Endodermal cell (in vitro differentiated cells): Measurements from ENCODE around the gene KCNJ12. TPM values are rescaled to one million over a fixed set of nuclear protein-coding genes. Genes with fewer than 3 reads are reported as not detected.

Experiments used
- DNase-seq: peaks from one replicate; pipeline ENCODE4 v3.0.0-alpha.2; 2017
- H3K27ac ChIP-seq: 2 replicates; pipeline ENCODE4 v1.5.1; 2013; ENCODE audit warnings: mild to moderate bottlenecking, low read depth, low read length, moderate library complexity
- H3K27me3 ChIP-seq: 2 replicates; pipeline ENCODE4 v1.6.1; 2013; ENCODE audit warnings: mild to moderate bottlenecking, low read length, moderate library complexity; ENCODE audit not compliant: insufficient read depth, control insufficient read depth, poor library complexity, severe bottlenecking
- H3K36me3 ChIP-seq: 2 replicates; pipeline ENCODE4 v1.7.0; 2013; ENCODE audit warnings: mild to moderate bottlenecking, low read length, moderate library complexity; ENCODE audit not compliant: control insufficient read depth, insufficient read depth
- H3K4me1 ChIP-seq: one replicate; pipeline ENCODE4 v1.7.0; 2013; ENCODE audit warnings: low read length; ENCODE audit not compliant: control insufficient read depth, insufficient read depth
- H3K4me3 ChIP-seq: 2 replicates; pipeline ENCODE4 v1.5.1; 2013; ENCODE audit warnings: mild to moderate bottlenecking, low read length, moderate library complexity
- H3K9ac ChIP-seq: 2 replicates; pipeline ENCODE4 v1.6.1; 2013; ENCODE audit warnings: mild to moderate bottlenecking, low read length, moderate library complexity; ENCODE audit not compliant: poor library complexity, severe bottlenecking; ENCODE audit errors: extremely low read depth
- H3K9me3 ChIP-seq: 2 replicates; pipeline ENCODE4 v1.6.1; 2013; ENCODE audit warnings: mild to moderate bottlenecking, low read length, moderate library complexity; ENCODE audit not compliant: control insufficient read depth
- H3K27ac Mint-ChIP-seq: 2 replicates; pipeline ENCODE4 v1.8.0; 2020; ENCODE audit warnings: mixed read lengths
- H3K27me3 Mint-ChIP-seq: 2 replicates; pipeline ENCODE4 v1.8.0; 2021; ENCODE audit warnings: mild to moderate bottlenecking, mixed read lengths; ENCODE audit not compliant: insufficient read depth
- H3K36me3 Mint-ChIP-seq: 2 replicates; pipeline ENCODE4 v1.8.0; 2020; ENCODE audit warnings: low read depth, mixed read lengths
- H3K4me1 Mint-ChIP-seq: 2 replicates; pipeline ENCODE4 v1.8.0; 2020; ENCODE audit warnings: mixed read lengths
- H3K4me3 Mint-ChIP-seq: 2 replicates; pipeline ENCODE4 v1.8.0; 2020; ENCODE audit warnings: mild to moderate bottlenecking, moderate library complexity, mixed read lengths
- H3K9me3 Mint-ChIP-seq: 2 replicates; pipeline ENCODE4 v1.8.0; 2020; ENCODE audit warnings: mild to moderate bottlenecking, mixed read lengths
- CTCF ChIP-seq: fragments of 200-600 bp; sonication (generic); conservative IDR thresholded peaks from 2 replicates; pipeline ENCODE4 v1.5.0; 2021; ENCODE audit warnings: antibody characterized with exemption, mild to moderate bottlenecking
- WGBS, 2 experiments: methylation state at CpG; one replicate each; pipeline versions ENCODE4 v1.1.5 to v1.1.7; 2013; ENCODE audit warnings: missing lambda C conversion rate in 2 of 2, mixed read lengths in 1 of 2; ENCODE audit not compliant: insufficient coverage in 1 of 2, insufficient read length in 1 of 2; 5-methylcytosine and 5-hydroxymethylcytosine counted together
- total RNA-seq, 2 donors: library from RNA; stranded (reverse); fragmentation: NEBNext Ultra II Directional in 1 of 2; extraction: Animal tissue kit (Norgen Biotek cat#: 25700) in 1 of 2; gene quantifications; 2 replicates in 1 of 2; 3 replicates in 1 of 2; pipeline ENCODE4 v1.2.1, GENCODE V29; 2021

KCNJ12 gene
- total RNA-seq, 2 donors from 2014 or later: 2.3 to 2.6 TPM

- H3K36me3 ChIP-seq: no peaks in the 10 kb centered on the region
- H3K4me1 ChIP-seq: no peaks in the 10 kb centered on the region
- no peaks in the 10 kb centered on the region for H3K9me3 ChIP-seq
- H3K4me3 ChIP-seq: no peak overlapping the region
- TF ChIP-seq CTCF: no peak
- 90 to 97% methylated on average over 9 to 10 of the region's 10 CpGs for WGBS, 2 experiments
- no peaks in the 10 kb centered on the region for H3K27me3 ChIP-seq
- Mint-ChIP-seq H3K4me3 (no peak overlapping the region), H3K36me3 (no peaks in the 10 kb centered on the region), H3K27me3 (peaks cover 2% of the 10 kb centered on the region), H3K9me3 (no peaks in the 10 kb centered on the region), H3K27ac (no peak overlapping the region), H3K4me1 (no peaks in the 10 kb centered on the region)
- H3K27ac ChIP-seq: no peak overlapping the region
- H3K9ac ChIP-seq: no peak overlapping the region
- DNase-seq: no peak
Measured at GRCh38 chr17:21385281-21385845, 9.2 kb downstream of the KCNJ12 start.

DNA sequence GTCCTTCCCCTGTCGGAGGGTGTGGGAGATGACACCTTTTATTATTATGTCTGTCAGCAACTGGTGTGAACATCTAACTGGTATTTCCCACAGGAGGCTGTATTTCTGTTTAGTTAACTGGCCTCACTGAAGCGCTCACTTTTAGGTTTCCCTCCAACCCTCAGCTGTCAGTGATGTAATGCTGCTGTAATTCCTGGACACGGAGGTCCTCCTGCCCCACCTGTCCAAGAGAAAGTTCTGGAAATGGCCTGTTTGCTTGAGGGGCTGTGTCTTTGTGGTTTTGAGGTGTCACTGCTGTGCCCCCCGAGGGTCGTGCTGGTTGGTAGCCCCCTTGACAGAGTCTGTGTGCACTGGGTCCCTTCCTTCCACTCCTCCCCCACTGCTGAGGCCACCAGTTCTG is 11.5 kb downstream of the KCNJ12 start:
- Histone ChIP-seq H3K27me3 (no peaks in the 10 kb centered on the region), H3K4me3 (no peak overlapping the region), H3K27ac (no peak overlapping the region), H3K4me1 (no peaks in the 10 kb centered on the region), H3K36me3 (no peaks in the 10 kb centered on the region), H3K9me3 (no peaks in the 10 kb centered on the region), H3K9ac (no peak overlapping the region)
- Mint-ChIP-seq H3K9me3 (no peaks in the 10 kb centered on the region), H3K27me3 (peaks cover 2% of the 10 kb centered on the region), H3K27ac (no peak overlapping the region), H3K4me1 (no peaks in the 10 kb centered on the region), H3K36me3 (no peaks in the 10 kb centered on the region), H3K4me3 (no peak overlapping the region)
- WGBS, 2 experiments: 80 to 96% methylated on average over 1 to 5 of the region's 5 CpGs
- no peak for TF ChIP-seq CTCF
- no peak for DNase-seq

DNA sequence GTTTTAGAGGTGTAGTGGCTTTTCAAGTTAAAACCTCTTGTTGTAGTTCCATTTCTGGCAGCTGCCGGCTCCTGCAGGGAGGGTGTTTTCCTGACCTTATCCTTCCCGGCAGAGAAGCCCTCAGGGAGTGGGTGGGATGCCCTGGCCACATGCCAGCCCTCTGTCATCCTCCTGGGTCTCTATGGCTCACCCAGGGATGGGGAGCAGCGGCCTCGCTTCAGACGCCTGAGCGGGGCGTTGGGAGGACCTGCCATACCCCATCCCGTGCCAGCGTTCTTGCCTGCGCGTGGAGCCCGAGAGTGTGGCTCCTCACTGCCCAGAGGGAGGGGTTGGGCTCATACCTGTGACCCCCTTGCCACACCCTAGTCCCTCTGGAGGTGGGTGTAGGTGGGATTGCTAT is 11.9 kb downstream of the KCNJ12 start:
- Mint-ChIP-seq H3K27me3 (peaks cover 2% of the 10 kb centered on the region), H3K9me3 (no peaks in the 10 kb centered on the region), H3K36me3 (no peaks in the 10 kb centered on the region), H3K4me1 (no peaks in the 10 kb centered on the region), H3K27ac (no peak overlapping the region), H3K4me3 (no peak overlapping the region)
- no peaks in the 10 kb centered on the region for H3K9me3 ChIP-seq
- WGBS, 2 experiments: 91 to 96% methylated on average over 5 to 12 of the region's 12 CpGs
- no peak overlapping the region for H3K4me3 ChIP-seq
- DNase-seq: no peak
- H3K27me3 ChIP-seq: no peaks in the 10 kb centered on the region
- no peak overlapping the region for H3K9ac ChIP-seq
- no peaks in the 10 kb centered on the region for H3K36me3 ChIP-seq
- no peak overlapping the region for H3K27ac ChIP-seq
- H3K4me1 ChIP-seq: no peaks in the 10 kb centered on the region
- no peak for TF ChIP-seq CTCF
